Measurements from ENCODE around the gene N4BP3. TPM values are rescaled to one million over a fixed set of nuclear protein-coding genes. Genes with fewer than 3 reads are reported as not detected.

N4BP3 gene
- total RNA-seq, 4 donors from 2014 or later, result 0.84 to 1.3 (median 0.94) TPM

DNA sequence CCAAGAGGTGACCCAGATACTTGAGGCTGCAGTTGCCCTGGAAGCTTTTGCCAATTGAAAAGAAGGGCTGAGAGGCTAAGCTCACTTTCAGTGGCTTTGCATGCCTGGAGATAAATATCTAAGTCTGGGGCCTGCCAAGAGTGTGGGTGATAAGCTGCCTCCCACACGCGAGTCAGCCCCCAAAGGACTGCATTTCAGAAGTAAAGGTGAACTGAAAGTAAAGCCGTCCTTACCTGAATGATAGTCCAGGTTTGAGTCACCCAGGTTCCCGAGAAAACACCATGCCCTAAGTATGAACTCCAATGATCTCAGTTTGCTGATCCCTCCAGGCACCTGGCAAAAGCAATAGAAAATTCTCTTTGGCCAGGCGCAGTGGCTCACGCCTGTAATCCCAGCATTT is 22.5 kb upstream of the N4BP3 start:
- H3K4me3 ChIP-seq, result no peak overlapping the region
- no peaks in the 10 kb centered on the region for H3K36me3 ChIP-seq
- peaks cover 0 to 18% (median 0%) of the 10 kb centered on the region in 4 donors for H3K9me3 ChIP-seq
- H3K4me1 ChIP-seq, result no peaks in the 10 kb centered on the region
- DNase-seq (ENCODE audit: low spot score in 2 of 2), result no peak
- peaks cover 0 to 8% of the 10 kb centered on the region in 2 donors for H3K27me3 ChIP-seq
- no peak for TF ChIP-seq EP300 (IDR thresholded peaks at IDR 0.05)
- TF ChIP-seq, protein P1, sequence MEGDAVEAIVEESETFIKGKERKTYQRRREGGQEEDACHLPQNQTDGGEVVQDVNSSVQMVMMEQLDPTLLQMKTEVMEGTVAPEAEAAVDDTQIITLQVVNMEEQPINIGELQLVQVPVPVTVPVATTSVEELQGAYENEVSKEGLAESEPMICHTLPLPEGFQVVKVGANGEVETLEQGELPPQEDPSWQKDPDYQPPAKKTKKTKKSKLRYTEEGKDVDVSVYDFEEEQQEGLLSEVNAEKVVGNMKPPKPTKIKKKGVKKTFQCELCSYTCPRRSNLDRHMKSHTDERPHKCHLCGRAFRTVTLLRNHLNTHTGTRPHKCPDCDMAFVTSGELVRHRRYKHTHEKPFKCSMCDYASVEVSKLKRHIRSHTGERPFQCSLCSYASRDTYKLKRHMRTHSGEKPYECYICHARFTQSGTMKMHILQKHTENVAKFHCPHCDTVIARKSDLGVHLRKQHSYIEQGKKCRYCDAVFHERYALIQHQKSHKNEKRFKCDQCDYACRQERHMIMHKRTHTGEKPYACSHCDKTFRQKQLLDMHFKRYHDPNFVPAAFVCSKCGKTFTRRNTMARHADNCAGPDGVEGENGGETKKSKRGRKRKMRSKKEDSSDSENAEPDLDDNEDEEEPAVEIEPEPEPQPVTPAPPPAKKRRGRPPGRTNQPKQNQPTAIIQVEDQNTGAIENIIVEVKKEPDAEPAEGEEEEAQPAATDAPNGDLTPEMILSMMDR (IDR thresholded peaks at IDR 0.05), result no peak
- TF ChIP-seq POLR2A (IDR thresholded peaks at IDR 0.05), result no peak
- H3K27ac ChIP-seq, result no peak overlapping the region
- WGBS, 2 donors, result 88 to 93% methylated on average over 6 of the region's 6 CpGs

DNA sequence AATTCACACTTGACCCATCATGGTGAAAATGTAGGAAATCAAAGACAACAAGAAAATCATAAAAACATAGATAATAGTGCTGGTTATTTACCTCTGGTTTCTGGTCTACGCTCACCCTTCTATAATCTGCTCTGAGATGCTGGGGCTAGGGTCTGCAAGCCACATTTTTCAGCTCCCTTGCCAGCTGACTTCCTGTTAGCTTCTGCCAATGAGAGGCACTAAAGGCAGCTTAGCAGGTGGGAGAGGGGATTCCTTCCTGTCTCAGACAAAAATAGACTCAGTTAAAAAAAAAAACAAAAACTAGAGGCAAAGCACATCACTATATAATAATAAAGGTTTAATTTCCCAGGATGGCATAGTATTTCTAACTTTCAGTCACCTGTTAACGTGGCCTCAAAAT is 20.2 kb upstream of the N4BP3 start:
- WGBS, 2 donors, result 76 to 84% methylated on average over 2 of the region's 2 CpGs
- no peaks in the 10 kb centered on the region for H3K4me1 ChIP-seq

DNA sequence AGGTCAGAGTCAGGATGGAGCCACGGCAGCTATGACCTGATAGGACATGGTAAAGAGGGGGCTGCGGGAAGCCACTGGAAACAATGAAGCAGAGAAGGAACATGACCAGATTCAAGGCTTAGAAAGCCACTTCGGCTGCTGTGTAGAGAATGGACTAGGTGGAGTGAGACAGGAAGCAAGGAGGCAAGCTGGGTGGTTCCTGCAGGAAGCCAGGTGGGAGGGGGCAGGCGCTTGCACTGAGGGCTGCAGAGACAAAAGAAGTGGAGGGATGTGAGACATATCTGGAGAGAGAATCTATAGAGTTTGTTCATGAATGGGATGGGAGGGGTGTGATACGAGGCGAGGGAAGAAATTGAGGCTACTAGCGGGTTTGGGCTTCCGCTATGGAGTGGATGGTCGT is 19.0 kb upstream of the N4BP3 start:
- 83 to 86% methylated on average over 9 of the region's 9 CpGs for WGBS, 2 donors
- TF ChIP-seq EP300 (IDR thresholded peaks at IDR 0.05) (no peak), POLR2A (IDR thresholded peaks at IDR 0.05) (no peak)
- TF ChIP-seq, protein P1 (IDR thresholded peaks at IDR 0.05), result no peak
- H3K27ac ChIP-seq, result no peak overlapping the region
- no peaks in the 10 kb centered on the region for H3K36me3 ChIP-seq
- no peak overlapping the region for H3K4me3 ChIP-seq
- no peaks in the 10 kb centered on the region for H3K4me1 ChIP-seq
- DNase-seq (ENCODE audit: low spot score in 2 of 2), result no peak
- H3K9me3 ChIP-seq, result peaks cover 0 to 18% (median 0%) of the 10 kb centered on the region in 4 donors
- no peaks in the 10 kb centered on the region for H3K27me3 ChIP-seq

More for the DNA sequence above, 20.2 kb upstream of the N4BP3 start:
- Histone ChIP-seq H3K36me3 (no peaks in the 10 kb centered on the region), H3K27ac (no peak overlapping the region), H3K27me3 (no peaks in the 10 kb centered on the region), H3K9me3 (peaks cover 0 to 18% (median 0%) of the 10 kb centered on the region in 4 donors), H3K4me3 (no peak overlapping the region)
- no peak for DNase-seq (ENCODE audit: low spot score in 2 of 2)
- TF ChIP-seq, protein P1 (IDR thresholded peaks at IDR 0.05), result no peak
- TF ChIP-seq POLR2A (IDR thresholded peaks at IDR 0.05) (no peak), EP300 (IDR thresholded peaks at IDR 0.05) (no peak)

DNA sequence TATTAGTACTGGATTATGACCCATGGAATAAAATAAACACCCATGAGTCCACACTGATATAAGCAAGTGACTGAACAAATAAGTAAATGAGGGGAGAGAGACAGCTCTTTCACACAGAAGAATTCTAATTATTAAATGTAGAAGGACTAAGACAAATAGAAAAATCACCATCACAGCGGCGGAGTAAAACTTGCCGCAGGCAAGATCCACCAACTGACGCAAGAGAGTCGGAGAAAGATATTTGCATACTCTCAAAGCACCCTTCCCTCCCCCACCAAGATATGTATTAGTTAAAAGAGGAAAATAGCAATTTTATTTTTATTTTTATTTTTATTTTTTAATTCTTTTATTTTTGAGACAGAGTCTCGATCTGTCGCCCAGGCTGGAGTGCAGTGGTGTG is 14.6 kb upstream of the N4BP3 start:
- 89 to 91% methylated on average over 7 of the region's 7 CpGs for WGBS, 2 donors
- no peak overlapping the region for H3K4me3 ChIP-seq
- H3K36me3 ChIP-seq, result no peaks in the 10 kb centered on the region
- no peak overlapping the region for H3K27ac ChIP-seq
- H3K9me3 ChIP-seq, result peaks cover 0 to 4% (median 0%) of the 10 kb centered on the region in 4 donors
- no peaks in the 10 kb centered on the region for H3K4me1 ChIP-seq
- TF ChIP-seq EP300 (IDR thresholded peaks at IDR 0.05), result no peak
- TF ChIP-seq, protein P1 (IDR thresholded peaks at IDR 0.05), result no peak
- TF ChIP-seq POLR2A (IDR thresholded peaks at IDR 0.05), result no peak
- no peak for DNase-seq (ENCODE audit: low spot score in 2 of 2)
- H3K27me3 ChIP-seq, result no peaks in the 10 kb centered on the region

DNA sequence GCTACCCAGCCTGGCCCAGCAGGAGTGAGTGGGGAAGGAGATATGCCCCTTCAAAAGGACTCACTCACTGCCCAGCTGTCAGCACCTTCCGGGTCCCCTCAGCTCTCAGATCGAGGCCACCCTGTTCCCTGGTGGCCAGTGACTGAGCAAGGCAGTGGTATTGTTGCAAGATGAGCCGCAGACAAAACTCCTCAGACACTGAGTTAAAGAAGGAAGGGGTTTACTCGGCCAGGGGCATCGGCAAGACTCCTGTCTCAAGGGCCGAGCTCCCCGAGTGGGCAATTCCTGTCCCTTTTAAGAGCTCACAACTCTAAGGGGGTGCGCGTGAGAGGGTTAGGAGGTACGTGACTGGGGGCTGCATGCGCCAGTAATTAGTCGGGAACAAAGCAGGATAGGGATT is 9.7 kb upstream of the N4BP3 start:
- no peak for TF ChIP-seq EP300 (IDR thresholded peaks at IDR 0.05)
- no peak for TF ChIP-seq POLR2A (IDR thresholded peaks at IDR 0.05)
- TF ChIP-seq, protein P1 (IDR thresholded peaks at IDR 0.05), result no peak
- no peak overlapping the region for H3K4me3 ChIP-seq
- H3K36me3 ChIP-seq, result no peaks in the 10 kb centered on the region
- WGBS, 2 donors, result 79 to 84% methylated on average over 12 of the region's 12 CpGs
- H3K27ac ChIP-seq, result no peak overlapping the region
- no peaks in the 10 kb centered on the region for H3K9me3 ChIP-seq
- peaks cover 0 to 15% of the 10 kb centered on the region in 2 donors for H3K27me3 ChIP-seq
- DNase-seq (ENCODE audit: low spot score in 2 of 2), result no peak
- no peaks in the 10 kb centered on the region for H3K4me1 ChIP-seq
